RKO (cell line): ENCODE measurements around the gene SLC37A3.

Experiments
- DNase-seq: peaks from one replicate; pipeline ENCODE4 v3.0.0-alpha.2; 2016; ENCODE audit warnings: low spot score

Gene SLC37A3

DNA sequence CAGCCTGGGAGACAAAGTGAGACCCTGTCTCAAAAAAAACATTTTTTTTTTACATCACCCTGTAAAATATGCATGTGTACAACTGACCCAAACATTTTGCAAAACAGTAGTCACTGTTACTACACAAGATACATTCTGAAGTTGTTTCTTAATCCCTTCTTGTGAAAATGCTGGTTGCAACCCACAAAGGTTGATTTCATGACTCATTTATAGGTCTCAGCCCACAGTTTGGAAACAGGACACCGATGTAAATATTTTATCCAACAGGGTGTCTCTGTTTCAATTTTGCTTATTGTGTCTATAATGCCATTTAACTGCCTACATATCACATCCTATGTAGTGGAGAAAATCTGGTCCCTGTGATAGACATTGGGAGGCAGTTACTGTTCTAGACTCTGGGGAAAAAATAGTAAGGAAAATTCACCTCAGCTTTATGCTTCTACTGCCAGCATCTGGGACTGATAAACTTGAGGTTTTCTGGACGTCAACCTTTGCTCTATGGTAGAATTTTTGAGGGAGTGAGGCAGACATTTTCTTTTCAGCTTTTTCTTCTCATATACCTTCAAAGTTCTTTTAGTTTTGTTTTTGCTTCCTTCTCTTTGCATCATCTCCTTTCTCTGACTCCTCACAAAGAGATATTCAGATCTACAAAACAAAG, 4.0 kb upstream of the SLC37A3 start:
- no peak for DNase-seq

DNA sequence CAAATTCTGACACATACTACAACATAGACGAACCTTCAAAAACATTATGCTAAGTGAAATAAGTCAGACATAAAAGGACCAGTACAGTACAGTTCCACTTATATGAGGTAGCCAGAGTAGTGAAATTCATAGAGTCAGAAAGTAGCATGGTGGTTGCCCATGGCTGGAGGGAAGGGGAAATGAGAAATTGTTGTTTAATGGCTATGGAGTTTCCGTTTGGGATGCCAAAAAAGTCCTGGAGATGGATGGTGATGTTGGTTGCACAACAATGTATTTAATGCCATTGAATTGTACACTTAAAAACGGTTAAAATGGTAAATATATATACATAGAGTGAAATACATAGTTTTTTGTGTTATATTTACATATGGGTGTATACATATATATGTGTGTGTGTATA, 2.1 kb upstream of the SLC37A3 start:
- no peak for DNase-seq

DNA sequence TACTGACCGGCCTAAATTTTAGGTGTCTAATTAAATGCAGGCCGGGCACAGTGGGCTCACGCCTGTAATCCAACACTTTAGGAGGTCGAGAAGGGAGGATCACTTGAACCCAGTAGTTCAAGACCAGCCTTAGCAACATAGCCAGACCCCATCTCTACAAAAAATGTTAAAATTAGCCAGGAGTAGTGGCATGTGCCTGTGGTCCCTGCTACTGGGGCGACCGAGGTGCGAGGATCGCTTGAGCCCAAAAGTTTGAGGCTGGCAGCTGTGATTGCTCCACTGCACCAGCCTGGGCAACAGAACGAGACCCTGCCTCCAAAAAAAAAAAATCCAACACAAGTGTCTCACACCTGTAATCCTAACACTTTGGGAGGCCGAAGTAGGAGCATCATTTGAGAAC, 491 bp upstream of the SLC37A3 start:
- DNase-seq = no peak

DNA sequence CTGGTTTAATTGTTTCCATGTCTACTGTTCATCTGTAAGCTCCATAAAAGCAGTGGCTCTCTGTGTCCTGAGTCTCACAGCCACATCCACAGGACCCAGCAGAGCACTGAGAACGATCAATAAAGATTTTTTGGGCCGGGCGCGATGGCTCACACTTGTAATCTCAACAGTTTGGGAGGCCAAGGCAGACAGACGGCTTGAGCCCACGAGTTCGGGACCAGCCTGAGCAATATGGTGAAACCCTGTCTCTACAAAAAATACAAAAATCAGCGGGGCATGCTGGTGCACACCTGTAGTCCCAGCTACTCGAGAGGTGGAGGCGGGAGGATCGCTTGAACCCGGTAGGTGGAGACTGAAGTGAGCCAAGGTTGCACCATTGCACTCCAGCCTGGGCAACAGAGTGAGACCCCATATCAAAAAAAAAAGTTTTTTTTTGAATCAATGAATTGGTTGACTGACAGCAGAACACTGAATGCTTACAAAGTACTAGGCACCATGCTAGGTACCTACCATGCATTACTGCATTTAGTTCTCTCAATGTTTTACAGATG, 4.5 kb downstream of the SLC37A3 start:
- no peak for DNase-seq

DNA sequence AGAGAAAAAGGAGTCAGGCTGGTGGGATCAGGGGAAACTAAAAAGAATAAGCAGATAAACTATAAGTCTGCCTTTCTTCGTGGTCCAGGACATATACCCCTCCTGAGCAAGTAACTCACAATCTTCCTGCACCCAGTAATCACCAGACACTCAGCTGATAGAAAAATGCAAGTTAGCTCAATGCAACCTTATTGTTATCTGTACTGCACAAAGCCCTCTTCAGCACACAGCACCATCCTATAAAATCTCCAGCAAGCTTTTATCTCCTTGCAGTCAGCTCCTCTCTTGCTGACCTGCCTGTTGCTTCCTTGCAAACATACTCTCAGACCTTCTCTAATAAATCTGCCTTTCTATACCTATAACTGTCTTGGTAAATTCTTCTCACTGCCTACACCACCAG, 6.7 kb downstream of the SLC37A3 start:
- no peak for DNase-seq

DNA sequence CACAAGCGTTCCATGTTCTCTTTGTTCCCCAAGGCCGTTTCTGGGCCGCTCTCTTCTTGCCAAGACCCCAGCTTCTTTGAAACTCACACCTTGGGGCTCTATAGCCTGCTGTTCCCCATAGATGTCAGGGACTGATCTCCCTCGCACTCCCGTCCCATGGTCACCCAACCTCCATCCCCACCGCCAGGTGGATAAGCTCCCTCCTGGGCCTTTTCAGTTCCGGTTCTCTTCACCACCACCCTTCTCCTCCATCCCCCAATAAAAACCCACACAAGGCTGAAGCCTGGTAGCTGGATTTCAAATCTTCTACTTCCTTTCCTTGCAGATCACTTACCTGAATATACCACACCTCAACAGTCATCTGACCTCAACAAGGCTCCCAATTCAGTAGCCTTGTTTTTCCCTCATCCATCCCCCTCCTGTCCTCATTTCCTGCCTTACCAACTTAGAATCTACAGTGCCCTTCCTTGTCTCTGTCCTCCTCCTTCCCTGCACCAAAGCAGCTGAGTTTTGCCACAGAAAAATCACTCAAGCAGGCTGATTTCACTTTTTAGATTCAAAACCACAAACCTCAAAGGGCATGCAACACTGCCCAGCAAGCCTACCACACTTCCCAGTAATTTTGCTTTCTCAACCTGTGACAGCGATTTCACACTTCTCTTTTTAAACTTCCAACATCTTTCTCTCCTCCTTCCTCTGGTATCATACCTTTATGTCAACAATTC, 7.7 kb downstream of the SLC37A3 start:
- no peak for DNase-seq

DNA sequence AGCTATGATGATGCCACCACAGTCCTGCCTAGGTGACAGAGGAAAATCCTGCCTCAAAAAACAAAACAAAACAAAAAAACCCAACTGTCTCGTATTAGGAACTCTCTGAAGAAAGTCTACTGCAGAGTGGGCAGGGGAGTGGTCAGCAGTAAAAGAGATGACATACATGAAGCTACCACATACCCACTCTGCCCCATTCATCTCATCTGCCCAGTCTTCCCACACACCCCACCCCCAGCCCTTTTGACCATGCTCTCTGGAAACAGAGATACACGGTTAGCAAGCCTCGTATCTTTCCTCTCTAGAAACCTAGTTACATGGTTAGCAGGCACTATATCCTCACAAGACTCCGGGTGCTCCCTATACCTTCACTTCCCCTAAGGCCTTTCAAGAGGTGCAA, 8.3 kb downstream of the SLC37A3 start:
- no peak for DNase-seq

DNA sequence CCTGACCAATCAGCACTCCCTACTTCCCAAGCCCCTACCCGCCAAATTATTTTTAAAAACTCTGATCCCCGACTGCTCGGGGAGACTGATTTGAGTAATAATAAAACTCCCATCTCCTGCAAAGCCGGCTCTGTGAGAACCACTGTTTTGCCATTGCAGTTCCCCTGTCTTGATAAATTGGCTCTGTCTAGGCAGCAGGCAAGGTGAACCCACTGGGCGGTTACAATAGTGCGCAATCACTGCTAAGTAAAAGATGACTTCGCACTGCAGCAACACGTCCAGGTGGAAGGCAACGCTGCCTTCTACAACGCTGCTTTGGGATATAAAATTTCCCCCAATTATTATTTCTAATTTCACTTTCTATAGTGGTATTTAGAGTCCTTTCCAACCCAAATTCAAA, 8.9 kb downstream of the SLC37A3 start:
- no peak for DNase-seq

DNA sequence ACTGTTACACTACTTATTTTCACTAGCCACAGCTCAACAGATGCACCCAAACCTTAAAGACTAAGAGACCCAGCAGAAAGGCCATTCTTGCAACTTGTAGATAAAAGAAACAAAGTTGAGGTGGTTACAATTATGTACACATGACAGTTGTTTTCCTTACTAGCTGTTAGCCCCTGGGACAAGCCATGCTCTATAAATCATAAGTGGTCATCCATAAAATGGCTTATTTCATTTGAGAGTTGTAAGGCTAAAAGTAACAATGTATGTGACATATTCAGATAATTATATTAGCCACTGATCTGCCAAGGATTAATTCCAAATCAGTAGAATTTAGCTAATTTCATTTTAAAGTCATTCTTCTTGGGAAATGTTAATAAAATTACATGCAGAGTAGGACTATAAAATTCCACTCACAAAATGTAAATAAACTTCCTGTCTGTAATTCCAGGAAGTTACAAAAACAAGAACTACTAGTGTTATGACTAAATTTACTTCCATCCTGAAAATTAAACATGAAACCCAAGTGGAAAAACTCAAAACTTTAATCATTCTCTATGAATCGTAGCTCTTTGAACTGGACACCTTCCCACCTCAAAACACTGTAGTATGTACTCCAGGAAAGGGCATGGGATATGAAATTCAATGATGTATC, 13.3 kb downstream of the SLC37A3 start:
- no peak for DNase-seq

DNA sequence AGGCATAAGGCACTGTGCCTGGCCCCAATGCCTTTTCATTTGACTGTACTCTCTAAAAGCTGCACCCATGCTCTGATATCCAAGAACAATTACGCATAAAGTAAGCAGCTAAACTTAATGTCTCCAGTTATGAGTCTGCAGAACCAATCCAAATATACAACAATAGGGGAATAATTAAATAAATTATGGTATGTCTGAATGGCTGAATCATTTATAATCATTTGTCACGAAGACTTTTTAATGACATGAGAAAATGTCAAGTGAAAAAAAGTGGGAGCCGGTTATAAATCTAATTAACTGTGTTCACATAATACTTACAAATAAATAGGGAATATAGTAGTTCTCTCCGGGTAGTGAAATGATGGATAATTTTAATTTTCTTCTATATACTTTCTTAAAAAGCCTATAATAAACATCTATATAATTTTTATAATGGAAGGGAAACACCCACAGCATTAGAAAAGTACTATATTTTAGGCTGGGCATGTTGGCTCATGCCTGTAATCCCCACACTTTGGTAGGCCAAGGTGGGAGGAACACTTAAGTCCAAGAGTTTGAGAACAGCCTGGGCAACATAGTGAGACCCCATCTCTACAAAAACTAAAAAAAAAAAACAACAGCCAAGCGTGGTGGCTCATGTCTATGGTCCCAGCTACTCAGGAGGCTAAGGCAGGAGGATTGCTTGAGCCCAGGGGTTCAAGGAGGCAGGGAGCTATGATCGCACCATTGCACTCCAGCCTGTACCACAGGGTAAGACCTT, 14.2 kb downstream of the SLC37A3 start:
- DNase-seq = no peak

DNA sequence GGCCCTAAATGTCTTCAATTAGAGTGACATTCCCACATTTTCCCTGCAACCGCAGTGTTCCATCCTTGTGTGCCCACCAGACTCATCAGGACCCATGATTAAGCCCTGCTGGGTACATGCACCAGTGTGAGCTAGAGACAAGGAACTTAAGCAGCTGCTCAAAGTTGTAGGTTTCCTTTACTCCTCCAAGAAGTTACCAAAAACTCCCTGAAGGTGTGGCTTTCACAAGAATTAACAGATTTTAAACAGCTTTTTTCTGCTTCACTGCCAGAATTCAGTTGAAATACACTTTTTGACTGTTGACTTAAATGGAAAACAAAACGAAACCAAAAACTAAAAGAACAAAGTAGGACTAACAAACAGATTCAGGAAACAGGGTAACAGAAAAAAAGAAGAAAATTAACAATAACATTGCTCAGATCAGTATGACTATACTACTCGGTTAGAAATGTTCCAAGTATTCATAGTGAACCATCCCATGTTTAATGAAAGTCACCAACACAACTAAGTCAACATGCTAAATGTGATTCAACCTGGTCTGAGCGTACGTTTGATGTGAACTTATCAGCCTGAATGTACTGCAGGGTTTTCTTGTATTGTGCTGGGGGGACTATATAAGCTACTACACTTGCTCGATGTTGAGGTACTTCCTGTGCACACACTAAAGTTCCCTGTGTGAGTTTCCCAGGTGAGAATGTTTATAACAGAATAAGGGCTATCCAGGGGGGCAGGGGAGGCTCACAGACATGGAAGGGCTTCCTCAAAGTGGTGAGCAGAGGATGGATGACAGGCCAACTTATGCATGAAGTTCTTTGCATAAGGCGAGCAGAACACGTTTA, 22.2 kb downstream of the SLC37A3 start:
- no peak for DNase-seq

DNA sequence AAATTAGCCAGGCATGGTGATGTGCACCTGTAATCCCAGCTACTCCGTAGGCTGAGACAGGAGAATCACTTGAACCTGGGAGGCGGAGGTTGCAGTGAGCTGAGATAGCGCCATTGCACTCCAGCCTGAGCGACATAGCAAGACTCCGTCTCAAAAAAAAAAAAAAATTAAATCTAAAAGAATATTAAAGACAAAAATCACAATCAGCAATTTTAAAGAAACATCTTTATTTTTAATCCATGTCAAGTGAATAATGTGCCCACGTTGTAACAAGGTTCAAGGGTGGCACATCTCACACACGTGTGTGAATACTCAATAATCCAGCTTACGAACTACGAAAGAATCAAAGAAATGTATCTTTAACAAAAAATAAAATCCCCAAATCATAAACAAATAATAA, 23.0 kb downstream of the SLC37A3 start:
- DNase-seq = no peak

DNA sequence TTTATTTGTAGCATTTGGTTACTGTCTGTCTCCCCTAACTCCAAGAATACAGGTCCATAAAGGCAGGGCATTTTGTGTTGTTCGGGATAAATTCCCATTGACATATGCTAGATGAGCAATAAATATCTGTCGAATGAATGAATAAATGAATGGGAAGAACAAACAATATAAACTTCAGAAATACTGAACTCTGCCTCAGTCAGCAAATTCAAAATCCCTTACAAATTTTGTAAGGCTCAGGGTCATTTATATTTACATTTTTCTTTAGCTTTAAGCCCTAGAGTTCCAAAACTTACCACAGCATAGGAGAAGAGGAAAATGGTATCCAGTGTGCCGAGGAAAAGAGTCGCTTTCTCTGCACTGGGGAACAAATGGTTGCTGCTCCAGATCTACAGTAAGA, 29.0 kb downstream of the SLC37A3 start:
- no peak for DNase-seq

DNA sequence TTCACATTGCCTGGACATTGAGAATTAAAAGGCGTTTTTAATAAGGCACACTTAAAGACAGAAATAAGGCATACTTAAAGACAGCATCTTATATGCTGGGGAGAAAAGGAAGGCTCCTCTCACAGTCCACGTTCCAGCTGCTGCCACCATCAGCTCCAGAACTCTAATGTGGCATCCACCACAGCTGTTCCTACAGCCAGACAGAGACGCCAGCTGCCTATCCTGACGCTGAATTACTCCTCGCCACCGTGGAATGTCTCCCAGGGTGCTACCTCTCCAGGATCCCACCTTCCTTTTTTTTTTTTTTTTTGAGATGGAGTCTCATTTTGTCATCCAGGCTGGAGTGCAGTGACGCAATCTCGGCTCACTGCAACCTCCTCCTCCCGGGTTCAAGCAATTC, 30.8 kb downstream of the SLC37A3 start:
- no peak for DNase-seq

DNA sequence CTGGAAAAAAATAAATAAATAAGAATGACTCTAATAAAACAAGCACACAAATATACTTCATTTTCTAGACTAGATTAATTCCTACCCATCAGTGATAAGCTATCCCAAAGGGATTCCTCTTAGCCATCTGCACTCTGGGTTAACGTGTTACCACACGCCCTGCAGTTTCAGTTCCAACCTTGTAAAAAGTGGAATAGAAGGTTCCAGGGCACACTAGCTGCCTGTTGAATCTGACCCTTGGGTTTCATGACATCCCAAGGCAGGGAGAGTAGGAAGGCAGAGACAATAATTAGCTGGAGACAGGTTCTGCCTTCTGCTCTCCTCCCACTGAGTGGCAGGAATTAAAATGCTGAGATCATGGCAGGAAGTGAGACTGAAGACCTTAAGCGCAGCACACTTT, 33.5 kb downstream of the SLC37A3 start:
- no peak for DNase-seq

DNA sequence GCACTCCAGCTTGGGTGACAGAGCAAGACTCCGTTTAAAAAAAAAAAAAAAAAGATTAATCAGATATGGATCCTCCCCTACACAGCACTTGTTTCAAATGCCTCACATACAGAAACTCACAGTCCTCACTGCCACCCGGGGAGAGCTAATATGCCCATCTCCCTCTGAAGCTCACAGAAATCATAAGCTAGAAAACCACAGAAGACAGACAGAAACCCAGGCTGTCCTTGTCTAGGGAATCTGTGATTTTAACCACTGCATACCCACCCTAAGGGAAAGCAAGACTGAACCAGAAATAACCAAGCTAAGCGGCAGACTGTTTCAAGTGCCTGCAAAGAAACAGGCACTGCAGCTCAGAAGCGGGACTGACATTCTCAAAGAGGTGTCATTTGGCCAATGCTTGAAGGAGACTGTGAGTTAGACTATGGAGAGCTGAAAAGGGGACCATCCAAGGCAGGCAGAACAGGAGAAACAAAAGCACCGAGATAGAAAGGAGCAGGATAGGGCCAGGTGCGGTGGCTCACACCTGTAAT, 37.6 kb downstream of the SLC37A3 start:
- DNase-seq = no peak

DNA sequence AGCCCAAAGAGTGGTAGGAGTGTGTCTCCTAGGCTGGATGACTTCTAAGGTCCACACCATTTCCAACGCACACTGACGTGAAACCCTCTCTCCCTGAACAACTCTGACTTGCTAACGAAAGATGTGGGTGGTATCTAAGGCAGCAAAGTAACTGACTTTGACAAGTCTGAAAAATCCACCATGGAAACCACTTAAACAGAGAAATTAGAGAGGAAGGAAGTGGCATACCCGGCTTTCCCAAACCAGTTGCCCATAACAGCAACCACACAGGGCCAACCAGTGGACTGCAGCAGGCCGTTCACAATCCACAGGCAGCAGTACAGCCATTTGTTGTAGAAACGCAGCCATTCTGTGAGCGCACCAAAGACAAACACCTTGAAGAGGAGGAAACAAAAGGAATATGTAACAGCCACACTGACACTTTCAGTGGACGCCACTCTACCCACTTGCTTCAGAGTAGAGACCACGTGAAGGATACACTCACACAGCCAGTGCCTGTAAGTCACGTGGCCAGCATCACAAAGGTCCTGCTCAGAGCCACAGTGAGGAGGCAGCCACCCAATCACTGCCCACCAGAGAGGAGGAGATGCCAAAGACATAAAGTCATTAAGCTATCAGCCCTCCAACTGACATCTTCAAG, 39.8 kb downstream of the SLC37A3 start:
- DNase-seq = no peak

DNA sequence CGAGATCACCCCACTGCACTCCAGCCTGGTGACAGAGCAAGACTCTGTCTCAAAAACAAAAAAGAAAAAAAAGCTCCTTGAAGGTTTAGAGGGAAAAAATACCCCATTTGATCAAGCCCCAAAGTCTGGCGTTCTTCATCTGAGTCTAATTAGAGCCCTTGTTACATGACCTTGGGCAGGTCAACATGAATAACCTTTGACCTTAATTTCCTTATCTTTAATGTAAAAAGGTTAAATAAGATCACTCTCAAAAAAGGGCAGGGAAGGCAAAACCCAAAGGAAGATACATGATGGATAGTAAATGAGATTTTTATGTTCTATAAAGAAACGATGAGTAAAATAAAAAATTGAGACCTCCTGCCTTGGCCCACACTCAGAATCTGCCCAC, 40.3 kb downstream of the SLC37A3 start:
- DNase-seq = no peak

DNA sequence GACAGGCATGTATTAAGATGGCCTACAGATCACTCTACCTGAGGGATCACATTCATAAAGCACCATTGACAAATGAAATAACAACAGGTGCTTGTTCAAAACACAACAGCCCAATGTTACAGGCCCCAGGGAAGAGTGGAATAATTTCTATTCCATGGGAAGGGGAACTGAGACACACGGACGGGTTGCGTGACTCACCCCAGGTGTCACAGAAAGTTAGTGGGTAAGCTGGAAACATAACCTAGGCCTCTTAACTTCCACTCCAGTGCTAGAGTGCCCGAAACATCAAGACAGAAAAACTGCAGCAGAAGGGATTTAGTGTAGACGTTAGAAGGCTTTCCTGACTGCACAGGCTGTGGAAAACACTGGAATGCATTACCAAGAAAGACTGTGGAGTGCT, 48.3 kb downstream of the SLC37A3 start:
- DNase-seq = no peak

DNA sequence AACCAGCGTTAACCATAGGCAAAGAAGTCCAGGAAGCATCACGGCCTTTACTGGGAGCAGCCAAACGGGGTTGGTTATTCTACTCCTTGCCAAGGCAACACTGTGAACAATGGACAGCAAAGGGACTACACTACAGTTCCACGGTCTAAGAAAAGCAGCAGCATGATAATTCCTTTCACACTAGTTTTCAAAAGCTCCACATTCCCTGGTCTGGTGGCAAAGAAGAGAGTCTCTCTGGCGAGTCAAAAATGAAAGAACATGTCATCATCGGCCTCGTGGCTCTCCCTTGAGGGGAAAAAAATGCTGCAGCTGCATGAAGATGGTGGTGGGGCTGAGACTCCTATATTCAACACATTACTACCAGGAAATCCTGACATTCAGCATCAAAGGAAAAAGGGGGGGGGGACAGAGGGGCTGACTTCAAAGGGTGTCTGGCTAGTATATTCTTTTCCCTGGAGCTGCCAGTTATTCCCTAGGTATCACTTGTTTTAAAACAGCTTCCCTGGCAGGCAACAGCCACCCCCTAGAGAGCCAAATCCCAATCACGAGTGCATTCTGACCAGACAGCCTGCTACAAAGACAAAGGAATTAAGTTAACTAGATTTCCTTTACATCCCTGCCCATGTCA, 49.1 kb downstream of the SLC37A3 start:
- DNase-seq = no peak
